Fibroblast of lung (primary cell): Measurements from ENCODE around the gene BCL7A.

Experiments used
- CTCF ChIP-seq, 2 donors: IDR thresholded peaks in 1 of 2; conservative IDR thresholded peaks in 1 of 2; 1 replicate in 1 of 2; 2 replicates in 1 of 2; pipeline ENCODE4 v1.5.1; 2011 to 2012; ENCODE audit warnings: low read length in 2 of 2, control low read depth in 1 of 2, inconsistent platforms in 1 of 2, low read depth in 1 of 2, mild to moderate bottlenecking in 1 of 2
- EZH2 ChIP-seq: IDR thresholded peaks from 2 replicates; pipeline ENCODE4 v1.5.1; 2012; ENCODE audit warnings: low read length, control low read depth, mild to moderate bottlenecking; ENCODE audit errors: missing control alignments

- TF ChIP-seq CTCF (conservative IDR thresholded peaks at IDR 0.05 in 1 of 2, IDR thresholded peaks at IDR 0.05 in 1 of 2; ENCODE audit: low read depth in 1 of 2, low read length in 2 of 2) (no peak), EZH2 (no peak)
Measured at GRCh38 chr12:122057007-122057735, 35.5 kb downstream of the BCL7A start.
